ENCODE results near the gene KRT83. TPM values are rescaled to one million over a fixed set of nuclear protein-coding genes. Genes with fewer than 3 reads are reported as not detected.

KRT83 gene
- polyA plus RNA-seq (2013, experiment 1 of 2), result not detected
- not detected for polyA plus RNA-seq (2013, experiment 2 of 2)

DNA sequence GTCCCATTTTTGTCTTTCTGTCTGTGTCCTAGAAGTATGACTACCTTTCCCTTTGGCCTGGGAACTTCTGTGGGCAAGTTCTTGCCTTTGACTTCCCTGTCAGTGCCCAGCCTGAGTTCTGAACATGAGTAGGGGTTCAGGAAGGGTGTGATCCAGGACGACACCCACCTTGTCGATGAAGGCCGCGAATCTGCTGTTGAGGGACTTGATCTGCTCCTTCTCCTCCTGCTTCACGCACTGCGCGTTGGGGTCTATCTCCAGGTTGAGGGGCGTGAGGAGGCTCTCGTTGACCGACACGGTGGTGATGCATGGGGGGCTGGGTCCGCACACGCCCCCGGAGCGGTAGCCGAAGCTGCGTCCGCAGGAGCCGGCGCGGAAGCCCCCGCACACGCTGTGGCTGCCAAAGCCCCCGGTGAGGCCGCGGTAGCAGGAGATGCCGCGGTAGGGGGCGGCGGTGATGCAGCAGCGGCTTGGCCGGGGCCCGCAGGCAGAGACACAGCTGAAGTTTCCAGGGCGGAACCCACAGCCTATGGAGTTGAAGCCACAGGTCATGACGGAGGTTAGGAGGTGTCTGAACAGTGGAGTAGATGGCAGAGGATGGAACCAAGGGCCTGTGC lies at the start of gene KRT83:
KRT83 (minus strand) TSS at position 615 of the 617 bp plus-strand sequence; CDS start at position 552, 63 bp downstream.
- no peaks in the 10 kb centered on the region for H3K4me1 ChIP-seq (ENCODE audit: control insufficient read depth, low read depth, low read length)
- DNase-seq, result no peak
- H3K79me2 ChIP-seq (ENCODE audit: control insufficient read depth, insufficient read depth, low read length), result no peaks in the 10 kb centered on the region
- no peak within 1 kb of the TSS for H3K27ac ChIP-seq (ENCODE audit: low read depth, low read length)
- H4K5ac ChIP-seq (ENCODE audit: low read length), result no peak within 1 kb of the TSS
- no peak within 1 kb of the TSS for H3K4ac ChIP-seq (ENCODE audit: low read depth, low read length)
- no peak within 1 kb of the TSS for H3K9ac ChIP-seq (ENCODE audit: low read length)
- no peak within 1 kb of the TSS for H3K4me2 ChIP-seq (ENCODE audit: low read length)
- no peak within 1 kb of the TSS for H4K8ac ChIP-seq (ENCODE audit: low read depth, low read length)
- H2BK5ac ChIP-seq (ENCODE audit: low read length), result no peak within 1 kb of the TSS
- no peak within 1 kb of the TSS for H3K4me3 ChIP-seq (ENCODE audit: low read length)
- H3K36me3 ChIP-seq (ENCODE audit: control insufficient read depth, insufficient read depth, low read length), result no peaks in the 10 kb centered on the region
- no peak within 1 kb of the TSS for H3K23ac ChIP-seq (ENCODE audit: low read length)
- no peak within 1 kb of the TSS for H2AK5ac ChIP-seq (ENCODE audit: low read length)
- no CpG with 5 or more reads among the region's 35 CpGs for WGBS (ENCODE audit: extremely low coverage, insufficient coverage, low lambda C conversion rate)
- H3K79me1 ChIP-seq (ENCODE audit: low read length), result no peaks in the 10 kb centered on the region
- no peak within 1 kb of the TSS for H2BK15ac ChIP-seq (replicated peaks; ENCODE audit: low read depth)
- H3K18ac ChIP-seq (ENCODE audit: low read length), result no peak within 1 kb of the TSS
- H3K27me3 ChIP-seq (ENCODE audit: insufficient read depth, low read length, poor library complexity), result no peaks in the 10 kb centered on the region
- no peak within 1 kb of the TSS for H3K56ac ChIP-seq (ENCODE audit: low read length)
- no peak within 1 kb of the TSS for H2BK120ac ChIP-seq (ENCODE audit: low read depth, low read length)

DNA sequence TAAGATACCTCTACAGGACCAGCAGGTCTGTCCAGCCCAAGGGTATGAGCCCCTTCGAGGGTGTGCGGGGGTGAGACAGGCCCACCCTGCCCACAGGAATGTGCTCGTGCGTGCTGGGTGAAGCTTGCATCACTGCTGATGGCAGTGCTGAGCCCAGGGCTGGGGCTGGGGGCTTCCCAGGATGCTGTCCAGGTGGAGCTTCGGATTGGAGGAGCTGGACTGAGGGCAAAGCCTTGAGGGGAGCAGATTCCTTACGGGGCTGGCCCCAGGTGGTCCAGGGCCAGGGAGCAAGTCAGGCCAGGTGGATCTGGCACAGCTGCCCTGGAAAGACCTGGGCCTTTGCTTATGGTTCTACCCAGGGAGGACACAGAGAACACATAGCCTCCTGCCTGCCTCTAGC lies 48.6 kb upstream of the KRT83 start:
- Histone ChIP-seq H3K79me1 (ENCODE audit: low read length) (no peaks in the 10 kb centered on the region), H3K27ac (ENCODE audit: low read depth, low read length) (no peak overlapping the region), H3K23ac (ENCODE audit: low read length) (no peak overlapping the region), H2BK5ac (ENCODE audit: low read length) (no peak overlapping the region), H3K79me2 (ENCODE audit: control insufficient read depth, insufficient read depth, low read length) (no peaks in the 10 kb centered on the region), H3K56ac (ENCODE audit: low read length) (no peak overlapping the region), H3K36me3 (ENCODE audit: control insufficient read depth, insufficient read depth, low read length) (no peaks in the 10 kb centered on the region), H4K5ac (ENCODE audit: low read length) (no peak overlapping the region), H3K4ac (ENCODE audit: low read depth, low read length) (no peak overlapping the region), H2BK120ac (ENCODE audit: low read depth, low read length) (no peak overlapping the region), H2BK15ac (replicated peaks; ENCODE audit: low read depth) (no peak overlapping the region), H3K18ac (ENCODE audit: low read length) (no peak overlapping the region), H4K8ac (ENCODE audit: low read depth, low read length) (no peak overlapping the region), H3K4me3 (ENCODE audit: low read length) (no peak overlapping the region), H3K4me2 (ENCODE audit: low read length) (no peak overlapping the region), H3K27me3 (ENCODE audit: insufficient read depth, low read length, poor library complexity) (no peaks in the 10 kb centered on the region), H2AK5ac (ENCODE audit: low read length) (no peak overlapping the region), H3K4me1 (ENCODE audit: control insufficient read depth, low read depth, low read length) (no peaks in the 10 kb centered on the region), H3K9ac (ENCODE audit: low read length) (no peak overlapping the region)
- no CpG with 5 or more reads among the region's 6 CpGs for WGBS (ENCODE audit: extremely low coverage, insufficient coverage, low lambda C conversion rate)
- DNase-seq, result no peak

DNA sequence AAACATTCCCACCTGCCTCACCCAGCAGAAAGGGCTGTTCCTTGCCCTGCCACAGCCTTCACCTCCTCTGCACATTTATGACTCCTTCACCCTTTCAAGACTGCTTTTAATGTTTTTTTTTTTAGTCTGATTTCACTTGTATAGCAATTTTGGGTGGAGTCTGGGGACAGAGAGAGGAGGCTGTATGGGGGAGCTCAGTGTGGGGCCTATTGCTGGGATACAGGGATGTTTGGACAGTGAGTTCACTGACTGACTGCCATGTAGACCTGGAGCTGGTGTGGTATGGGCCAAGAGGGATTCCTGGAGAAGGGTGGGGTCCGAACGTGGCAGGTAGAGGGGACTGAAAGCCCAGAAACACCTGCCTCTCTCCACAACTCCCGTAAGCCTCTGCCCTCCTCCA lies 48.0 kb upstream of the KRT83 start:
- Histone ChIP-seq H3K56ac (ENCODE audit: low read length) (no peak overlapping the region), H4K5ac (ENCODE audit: low read length) (no peak overlapping the region), H4K8ac (ENCODE audit: low read depth, low read length) (no peak overlapping the region), H3K27ac (ENCODE audit: low read depth, low read length) (no peak overlapping the region), H3K79me1 (ENCODE audit: low read length) (no peaks in the 10 kb centered on the region), H3K4me1 (ENCODE audit: control insufficient read depth, low read depth, low read length) (no peaks in the 10 kb centered on the region), H2BK120ac (ENCODE audit: low read depth, low read length) (no peak overlapping the region), H3K36me3 (ENCODE audit: control insufficient read depth, insufficient read depth, low read length) (no peaks in the 10 kb centered on the region), H3K9ac (ENCODE audit: low read length) (no peak overlapping the region), H2BK5ac (ENCODE audit: low read length) (no peak overlapping the region), H3K18ac (ENCODE audit: low read length) (no peak overlapping the region), H2BK15ac (replicated peaks; ENCODE audit: low read depth) (no peak overlapping the region), H3K23ac (ENCODE audit: low read length) (no peak overlapping the region), H2AK5ac (ENCODE audit: low read length) (no peak overlapping the region), H3K79me2 (ENCODE audit: control insufficient read depth, insufficient read depth, low read length) (no peaks in the 10 kb centered on the region), H3K27me3 (ENCODE audit: insufficient read depth, low read length, poor library complexity) (no peaks in the 10 kb centered on the region), H3K4ac (ENCODE audit: low read depth, low read length) (no peak overlapping the region), H3K4me2 (ENCODE audit: low read length) (no peak overlapping the region), H3K4me3 (ENCODE audit: low read length) (no peak overlapping the region)
- WGBS (ENCODE audit: extremely low coverage, insufficient coverage, low lambda C conversion rate), result no CpG with 5 or more reads among the region's 3 CpGs
- no peak for DNase-seq

DNA sequence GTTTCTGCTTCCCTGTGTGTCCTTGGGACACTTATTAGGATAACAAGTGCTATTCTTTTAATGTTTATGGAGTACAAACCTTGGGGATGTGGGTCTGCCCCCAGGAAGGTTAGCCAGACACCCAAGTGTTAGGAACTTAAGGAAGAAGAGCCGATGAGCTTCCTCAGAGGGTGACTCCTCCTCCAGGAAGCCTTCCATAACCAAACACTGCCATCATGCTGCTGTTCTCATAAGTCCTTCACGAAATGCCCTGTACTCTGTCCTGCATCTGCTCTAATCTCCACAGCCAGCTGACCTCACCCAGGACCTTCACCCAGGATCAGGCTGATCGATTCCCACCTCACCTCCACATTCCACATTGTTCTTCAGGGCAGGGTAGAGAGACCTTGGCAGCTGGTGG lies 47.3 kb upstream of the KRT83 start:
- Histone ChIP-seq H3K4ac (ENCODE audit: low read depth, low read length) (no peak overlapping the region), H3K79me1 (ENCODE audit: low read length) (no peaks in the 10 kb centered on the region)
- WGBS (ENCODE audit: extremely low coverage, insufficient coverage, low lambda C conversion rate), result no CpG with 5 or more reads among the region's 3 CpGs

DNA sequence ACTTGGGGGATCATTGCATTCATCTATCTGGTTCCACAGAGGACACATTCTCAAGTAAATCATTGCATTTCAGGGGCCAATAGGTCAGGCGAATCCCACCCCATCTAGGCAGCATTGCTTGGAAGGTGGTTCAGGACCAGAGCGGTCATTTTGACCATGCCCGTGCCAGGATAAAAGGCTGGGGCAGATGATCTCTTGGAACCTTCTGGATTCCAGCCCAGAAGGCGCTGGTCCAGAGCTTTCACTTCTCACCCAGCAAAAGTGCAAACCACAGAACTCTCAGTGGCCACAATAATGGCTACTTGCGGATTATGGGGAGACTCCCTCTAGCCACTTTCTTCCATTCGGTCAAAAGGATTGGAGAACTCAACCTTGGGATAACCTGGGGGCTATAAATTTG lies 46.7 kb upstream of the KRT83 start:
- Histone ChIP-seq H3K18ac (ENCODE audit: low read length) (no peak overlapping the region), H2BK120ac (ENCODE audit: low read depth, low read length) (no peak overlapping the region), H3K23ac (ENCODE audit: low read length) (no peak overlapping the region), H3K79me2 (ENCODE audit: control insufficient read depth, insufficient read depth, low read length) (no peaks in the 10 kb centered on the region), H2BK15ac (replicated peaks; ENCODE audit: low read depth) (no peak overlapping the region), H2BK5ac (ENCODE audit: low read length) (no peak overlapping the region), H3K4ac (ENCODE audit: low read depth, low read length) (no peak overlapping the region), H3K9ac (ENCODE audit: low read length) (no peak overlapping the region), H3K36me3 (ENCODE audit: control insufficient read depth, insufficient read depth, low read length) (no peaks in the 10 kb centered on the region), H3K27ac (ENCODE audit: low read depth, low read length) (no peak overlapping the region), H3K4me1 (ENCODE audit: control insufficient read depth, low read depth, low read length) (no peaks in the 10 kb centered on the region), H3K56ac (ENCODE audit: low read length) (no peak overlapping the region), H4K5ac (ENCODE audit: low read length) (no peak overlapping the region), H4K8ac (ENCODE audit: low read depth, low read length) (no peak overlapping the region), H3K4me3 (ENCODE audit: low read length) (no peak overlapping the region), H3K27me3 (ENCODE audit: insufficient read depth, low read length, poor library complexity) (no peaks in the 10 kb centered on the region), H3K79me1 (ENCODE audit: low read length) (no peaks in the 10 kb centered on the region), H2AK5ac (ENCODE audit: low read length) (no peak overlapping the region), H3K4me2 (ENCODE audit: low read length) (no peak overlapping the region)
- WGBS (ENCODE audit: extremely low coverage, insufficient coverage, low lambda C conversion rate), result no CpG with 5 or more reads among the region's 6 CpGs
- DNase-seq, result no peak

More for the DNA sequence above, 47.3 kb upstream of the KRT83 start:
- H3K4me2 ChIP-seq (ENCODE audit: low read length), result no peak overlapping the region
- no peaks in the 10 kb centered on the region for H3K27me3 ChIP-seq (ENCODE audit: insufficient read depth, low read length, poor library complexity)
- no peak overlapping the region for H3K23ac ChIP-seq (ENCODE audit: low read length)
- H2BK5ac ChIP-seq (ENCODE audit: low read length), result no peak overlapping the region
- H3K79me2 ChIP-seq (ENCODE audit: control insufficient read depth, insufficient read depth, low read length), result no peaks in the 10 kb centered on the region
- H2BK120ac ChIP-seq (ENCODE audit: low read depth, low read length), result no peak overlapping the region
- no peak overlapping the region for H3K27ac ChIP-seq (ENCODE audit: low read depth, low read length)
- H3K9ac ChIP-seq (ENCODE audit: low read length), result no peak overlapping the region
- DNase-seq, result no peak
- no peak overlapping the region for H3K18ac ChIP-seq (ENCODE audit: low read length)
- H3K56ac ChIP-seq (ENCODE audit: low read length), result no peak overlapping the region
- no peaks in the 10 kb centered on the region for H3K36me3 ChIP-seq (ENCODE audit: control insufficient read depth, insufficient read depth, low read length)
- H4K5ac ChIP-seq (ENCODE audit: low read length), result no peak overlapping the region
- H3K4me3 ChIP-seq (ENCODE audit: low read length), result no peak overlapping the region
- no peaks in the 10 kb centered on the region for H3K4me1 ChIP-seq (ENCODE audit: control insufficient read depth, low read depth, low read length)
- no peak overlapping the region for H2AK5ac ChIP-seq (ENCODE audit: low read length)
- no peak overlapping the region for H2BK15ac ChIP-seq (replicated peaks; ENCODE audit: low read depth)
- H4K8ac ChIP-seq (ENCODE audit: low read depth, low read length), result no peak overlapping the region
